CD4-positive, alpha-beta T cell (primary cell): ENCODE results near the gene C1QTNF8. TPM values are rescaled to one million over a fixed set of nuclear protein-coding genes. Genes with fewer than 3 reads are reported as not detected.
A peak's percentile ranks its signal among the peaks of the same experiment; 100 is the strongest.

Experiments used
- ATAC-seq: fragments of 200-7000 bp; cut with Tn5 transposase; one replicate; pipeline ENCODE4 v1.10.0; 2022; ENCODE audit warnings: mild to moderate bottlenecking; ENCODE audit not compliant: poor library complexity
- CTCF ChIA-PET: fragments of 350-600 bp; sonication (Branson Sonifier 250); formaldehyde crosslinking; loops from one replicate; lab custom pipeline; 2021; ENCODE audit warnings: antibody characterized with exemption, inconsistent platforms; lab: Charles Lee
- POLR2A ChIA-PET: fragments of 350-600 bp; sonication (Branson Sonifier 250); formaldehyde crosslinking; loops from one replicate; lab custom pipeline; 2021; ENCODE audit warnings: antibody characterized with exemption, inconsistent platforms; lab: Charles Lee
- DNase-seq, 14 experiments: peaks; one replicate each; pipeline ENCODE4 v3.0.0-alpha.2; 2013 to 2020; ENCODE audit warnings: mixed read lengths in 2 of 14
- H3K27ac ChIP-seq, 2 donors: one replicate each; pipeline versions ENCODE4 v1.5.1 to v1.7.0; 2013; ENCODE audit warnings: low read length in 2 of 2, low read depth in 1 of 2, mild to moderate bottlenecking in 1 of 2
- H3K27me3 ChIP-seq, 2 experiments: 1 replicate in 1 of 2; 2 replicates in 1 of 2; pipeline versions ENCODE4 v1.6.1 to v1.7.0; 2013; ENCODE audit warnings: low read length in 2 of 2, control low read depth in 1 of 2, mild to moderate bottlenecking in 1 of 2, moderate library complexity in 1 of 2; ENCODE audit not compliant: insufficient read depth in 2 of 2, control insufficient read depth in 1 of 2
- H3K36me3 ChIP-seq: one replicate; pipeline ENCODE4 v1.6.1; 2013; ENCODE audit warnings: low read length, control low read depth; ENCODE audit not compliant: insufficient read depth
- H3K4me1 ChIP-seq: one replicate; pipeline ENCODE4 v1.6.1; 2013; ENCODE audit warnings: low read length, control low read depth; ENCODE audit not compliant: insufficient read depth
- H3K4me3 ChIP-seq: one replicate; pipeline ENCODE4 v1.5.1; 2013; ENCODE audit warnings: mild to moderate bottlenecking, low read length, moderate library complexity
- H3K9me3 ChIP-seq, 2 experiments: 1 replicate in 1 of 2; 2 replicates in 1 of 2; pipeline versions ENCODE4 v1.6.1 to v1.7.0; 2013; ENCODE audit warnings: low read length in 2 of 2, mild to moderate bottlenecking in 2 of 2, control low read depth in 1 of 2, moderate library complexity in 1 of 2; ENCODE audit not compliant: control insufficient read depth in 1 of 2, insufficient read depth in 1 of 2
- H3K27ac Mint-ChIP-seq: one replicate; pipeline ENCODE4 v1.8.0; 2020; ENCODE audit warnings: mixed read lengths
- H3K27me3 Mint-ChIP-seq: one replicate; pipeline ENCODE4 v1.8.0; 2021; ENCODE audit warnings: mixed read lengths
- H3K36me3 Mint-ChIP-seq: one replicate; pipeline ENCODE4 v1.8.0; 2021; ENCODE audit warnings: low read depth, mixed read lengths
- H3K4me1 Mint-ChIP-seq: one replicate; pipeline ENCODE4 v1.8.0; 2021; ENCODE audit warnings: low read depth, mixed read lengths
- H3K4me3 Mint-ChIP-seq: one replicate; pipeline ENCODE4 v1.8.0; 2020; ENCODE audit warnings: mild to moderate bottlenecking, mixed read lengths
- H3K9me3 Mint-ChIP-seq: one replicate; pipeline ENCODE4 v1.8.0; 2020; ENCODE audit warnings: mixed read lengths
- intact Hi-C, 2 experiments: fragments of 100-400 bp; cut with DNase I in 1 of 2; cut with micrococcal nuclease in 1 of 2; formaldehyde crosslinking; loops; one replicate each; pipeline versions ENCODE4 v1.15.1 to v1.9.0; 2023 to 2025; cut with DNase I, micrococcal nuclease
- total RNA-seq, 174 experiments: library from RNA in 2 of 174; stranded (reverse) in 2 of 174; gene quantifications; one replicate each; pipeline ENCODE4 v1.2.3 and lab custom pipeline; 2021 to 2026
- TF ChIP-seq, protein P1 (sequence below): fragments of 200-600 bp; IDR thresholded peaks from one replicate; pipeline ENCODE4 v1.8.0; 2022; ENCODE audit warnings: antibody characterized with exemption, mild to moderate bottlenecking

C1QTNF8 gene
- total RNA-seq, 2 experiments from 2014 or later = not detected

DNA sequence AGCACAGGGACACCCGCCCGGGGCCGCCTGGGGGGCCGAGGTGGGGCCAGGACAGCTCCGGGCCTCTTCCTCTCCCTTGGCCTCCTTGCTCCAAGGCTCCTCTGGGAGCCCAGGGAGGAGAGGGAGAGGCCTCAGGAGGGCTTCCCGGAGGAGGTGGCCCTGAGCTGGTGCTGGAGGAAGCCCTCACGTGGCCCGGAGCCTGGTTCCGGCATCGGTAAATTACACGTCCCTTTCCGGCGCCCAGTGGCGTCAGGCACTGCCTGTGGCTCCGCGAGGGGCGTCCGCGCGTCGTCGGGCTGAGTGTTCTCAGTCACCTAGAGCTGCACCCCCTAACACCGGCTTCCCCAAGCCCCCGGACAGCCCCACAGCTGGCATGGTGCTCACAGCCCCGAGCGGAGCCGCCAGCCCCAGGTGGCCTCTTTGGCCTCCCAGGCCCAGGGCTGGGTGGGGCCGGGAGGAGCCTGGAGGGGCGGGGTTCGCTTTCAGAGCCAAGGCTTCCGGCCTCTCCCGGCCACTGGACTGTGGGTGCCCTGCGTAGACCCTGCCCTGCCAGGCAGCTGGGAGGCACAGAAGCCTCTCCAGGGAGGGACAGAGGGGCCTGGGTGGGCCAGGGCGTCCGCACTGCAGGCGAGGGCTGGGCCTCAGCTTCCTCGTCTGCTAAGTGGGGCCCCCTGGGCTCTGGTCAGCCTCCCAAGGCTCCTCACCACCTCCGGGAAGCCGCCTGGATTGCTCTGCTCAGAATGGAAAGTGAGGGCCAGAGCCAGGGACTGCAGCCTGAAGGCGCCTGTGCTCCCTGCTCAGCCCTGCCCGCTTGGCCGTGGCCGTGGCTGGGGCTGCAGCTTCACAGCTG is 51.4 kb downstream of the C1QTNF8 start:
- peaks cover 0 to 21% of the 10 kb centered on the region in 2 experiments for H3K9me3 ChIP-seq
- no peaks in the 10 kb centered on the region for H3K36me3 ChIP-seq
- TF ChIP-seq, protein P1, sequence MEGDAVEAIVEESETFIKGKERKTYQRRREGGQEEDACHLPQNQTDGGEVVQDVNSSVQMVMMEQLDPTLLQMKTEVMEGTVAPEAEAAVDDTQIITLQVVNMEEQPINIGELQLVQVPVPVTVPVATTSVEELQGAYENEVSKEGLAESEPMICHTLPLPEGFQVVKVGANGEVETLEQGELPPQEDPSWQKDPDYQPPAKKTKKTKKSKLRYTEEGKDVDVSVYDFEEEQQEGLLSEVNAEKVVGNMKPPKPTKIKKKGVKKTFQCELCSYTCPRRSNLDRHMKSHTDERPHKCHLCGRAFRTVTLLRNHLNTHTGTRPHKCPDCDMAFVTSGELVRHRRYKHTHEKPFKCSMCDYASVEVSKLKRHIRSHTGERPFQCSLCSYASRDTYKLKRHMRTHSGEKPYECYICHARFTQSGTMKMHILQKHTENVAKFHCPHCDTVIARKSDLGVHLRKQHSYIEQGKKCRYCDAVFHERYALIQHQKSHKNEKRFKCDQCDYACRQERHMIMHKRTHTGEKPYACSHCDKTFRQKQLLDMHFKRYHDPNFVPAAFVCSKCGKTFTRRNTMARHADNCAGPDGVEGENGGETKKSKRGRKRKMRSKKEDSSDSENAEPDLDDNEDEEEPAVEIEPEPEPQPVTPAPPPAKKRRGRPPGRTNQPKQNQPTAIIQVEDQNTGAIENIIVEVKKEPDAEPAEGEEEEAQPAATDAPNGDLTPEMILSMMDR = no peak
- Mint-ChIP-seq H3K9me3 (no peaks in the 10 kb centered on the region), H3K27me3 (peaks cover 4% of the 10 kb centered on the region), H3K27ac (no peak overlapping the region), H3K36me3 (no peaks in the 10 kb centered on the region), H3K4me3 (no peak overlapping the region), H3K4me1 (no peaks in the 10 kb centered on the region)
- DNase-seq (no peak), ATAC-seq (no peak)
- intact Hi-C loops = no loop called here
- no peak overlapping the region for H3K4me3 ChIP-seq
- no peak overlapping the region for H3K27ac ChIP-seq
- CTCF ChIA-PET = no interaction called here
- peaks cover 3% of the 10 kb centered on the region for H3K4me1 ChIP-seq
- H3K27me3 ChIP-seq = peaks cover 0 to 6% of the 10 kb centered on the region in 2 experiments
- POLR2A ChIA-PET = no interaction called here

DNA sequence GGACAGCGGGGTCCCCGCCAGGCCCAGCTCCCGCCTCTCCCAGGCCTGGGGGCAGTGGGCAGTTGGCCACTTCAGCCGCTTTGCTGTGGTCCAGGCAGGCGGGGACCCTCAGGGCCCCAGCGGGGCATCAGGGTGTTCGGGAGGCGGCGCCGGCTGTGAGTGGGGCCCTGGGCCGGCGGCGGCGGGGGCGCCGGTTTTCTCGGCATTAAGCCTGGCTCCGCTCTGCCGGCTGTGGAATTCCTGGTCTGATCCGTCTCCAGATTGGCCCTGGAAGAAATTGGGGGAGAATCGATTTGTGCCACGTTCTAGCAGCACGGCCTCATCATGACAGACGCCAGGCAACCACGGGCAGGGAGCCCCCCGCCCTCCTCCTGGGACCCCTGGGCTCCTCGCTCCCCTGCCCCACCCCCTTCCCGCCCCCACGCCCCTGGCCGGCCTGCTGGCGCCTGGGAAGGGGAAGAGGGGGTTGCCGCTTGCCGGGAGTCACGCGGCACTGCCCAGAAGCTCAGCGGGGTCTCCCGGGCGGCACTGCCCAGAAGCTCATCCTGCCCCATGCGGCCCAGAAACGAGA is 52.1 kb downstream of the C1QTNF8 start:
- no peaks in the 10 kb centered on the region for H3K36me3 Mint-ChIP-seq
- ChIA-PET CTCF (no interaction called here), POLR2A (no interaction called here)
- DNase-seq = no peak
- Histone ChIP-seq H3K9me3 (peaks cover 0 to 21% of the 10 kb centered on the region in 2 experiments), H3K4me1 (peaks cover 3% of the 10 kb centered on the region), H3K4me3 (no peak overlapping the region), H3K36me3 (no peaks in the 10 kb centered on the region), H3K27ac (no peak overlapping the region), H3K27me3 (peaks cover 0 to 6% of the 10 kb centered on the region in 2 experiments)
- TF ChIP-seq, protein P1 = no peak
- no peaks in the 10 kb centered on the region for H3K4me1 Mint-ChIP-seq
- no peak overlapping the region for H3K4me3 Mint-ChIP-seq
- no peak for ATAC-seq
- no peaks in the 10 kb centered on the region for H3K9me3 Mint-ChIP-seq
- intact Hi-C loops = no loop called here
- H3K27ac Mint-ChIP-seq = no peak overlapping the region
- peaks cover 4% of the 10 kb centered on the region for H3K27me3 Mint-ChIP-seq

DNA sequence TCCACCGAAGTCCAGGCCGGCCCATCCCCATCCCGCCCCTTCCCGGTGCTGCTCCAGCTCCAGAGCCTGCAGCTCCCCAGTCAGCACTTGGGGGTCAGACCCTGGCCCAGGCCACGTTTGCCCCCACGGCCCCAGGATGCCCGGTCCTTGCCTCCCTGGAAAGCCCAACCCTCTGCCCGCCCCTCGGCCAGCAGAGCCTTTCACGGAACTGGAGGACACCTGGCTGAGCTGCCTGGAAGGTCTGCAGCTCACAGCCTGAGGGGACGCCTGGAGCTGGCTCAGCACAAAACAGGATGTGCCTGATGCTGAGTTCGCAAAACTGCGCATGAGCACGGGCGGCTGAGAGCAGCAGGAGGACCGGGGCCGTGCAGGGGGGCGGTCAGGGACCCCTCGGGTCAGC is 53.2 kb downstream of the C1QTNF8 start:
- H3K27me3 ChIP-seq = peaks cover 0 to 4% of the 10 kb centered on the region in 2 experiments
- no peak overlapping the region for H3K27ac Mint-ChIP-seq
- no peaks in the 10 kb centered on the region for H3K36me3 ChIP-seq
- no peaks in the 10 kb centered on the region for H3K4me1 ChIP-seq
- H3K4me1 Mint-ChIP-seq = no peaks in the 10 kb centered on the region
- peaks cover 4% of the 10 kb centered on the region for H3K27me3 Mint-ChIP-seq
- ATAC-seq = no peak
- DNase-seq = peak in 2 of 14 experiments; percentile 10 to 13
- intact Hi-C loops = no loop called here
- no peak overlapping the region for H3K4me3 ChIP-seq
- no peak overlapping the region for H3K27ac ChIP-seq
- ChIA-PET CTCF (interaction anchor here (1.3 kb wide), 1 partner anchor 15 kb away, joined by 3 read pairs; no protein-coding TSS in a partner anchor), POLR2A (no interaction called here)
- TF ChIP-seq, protein P1 = no peak
- no peaks in the 10 kb centered on the region for H3K9me3 Mint-ChIP-seq
- H3K9me3 ChIP-seq = peaks cover 0 to 25% of the 10 kb centered on the region in 2 experiments
- no peak overlapping the region for H3K4me3 Mint-ChIP-seq
- no peaks in the 10 kb centered on the region for H3K36me3 Mint-ChIP-seq
